ENCODE results near the gene RAPGEF2.
"Not testable (repeated sequence)": the region's sequence is repeated elsewhere in the genome, so short reads cannot be mapped to it uniquely, and the experiment has no call there.

The RAPGEF2 gene

DNA sequence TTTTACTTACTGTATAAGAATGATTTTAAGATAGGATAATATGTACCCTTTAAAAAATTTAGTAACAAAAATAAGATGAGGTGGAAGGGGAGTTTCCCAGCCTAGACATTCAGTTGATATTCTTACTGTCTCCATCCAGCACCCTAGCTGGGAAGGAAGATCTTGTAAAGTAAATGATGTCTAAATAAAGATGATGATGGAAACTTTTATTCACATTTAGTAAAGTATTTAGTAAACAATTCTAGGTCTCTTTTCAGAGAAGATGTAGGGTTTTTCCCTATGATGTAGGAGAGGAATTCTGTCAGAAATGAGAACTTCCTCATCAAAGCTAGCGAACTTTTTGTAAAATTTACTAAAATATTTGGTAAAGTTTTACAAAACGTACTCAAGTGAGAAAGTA lies 136.8 kb downstream of the RAPGEF2 start:
- DNase-seq (ENCODE audit: low read depth), result no peak

DNA sequence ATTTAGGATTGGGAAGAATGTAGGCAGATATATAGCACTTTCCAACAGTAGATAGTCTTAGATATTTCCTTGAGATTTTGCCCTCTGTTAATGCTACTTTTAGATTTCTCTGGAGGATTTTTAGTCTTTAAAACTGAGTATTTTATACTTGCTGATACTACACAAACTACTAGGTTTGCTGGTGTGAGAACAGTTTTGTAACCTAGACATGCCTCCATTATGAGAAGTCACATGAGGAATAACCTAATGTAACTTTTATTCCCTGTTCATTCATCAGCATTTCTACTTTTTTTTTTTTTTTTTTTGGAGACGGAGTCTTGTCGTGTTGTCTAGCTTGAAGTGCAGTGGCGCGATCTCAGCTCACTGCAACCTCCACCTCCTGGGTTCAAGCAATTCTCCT lies 137.2 kb downstream of the RAPGEF2 start:
- DNase-seq (ENCODE audit: low read depth), result no peak

DNA sequence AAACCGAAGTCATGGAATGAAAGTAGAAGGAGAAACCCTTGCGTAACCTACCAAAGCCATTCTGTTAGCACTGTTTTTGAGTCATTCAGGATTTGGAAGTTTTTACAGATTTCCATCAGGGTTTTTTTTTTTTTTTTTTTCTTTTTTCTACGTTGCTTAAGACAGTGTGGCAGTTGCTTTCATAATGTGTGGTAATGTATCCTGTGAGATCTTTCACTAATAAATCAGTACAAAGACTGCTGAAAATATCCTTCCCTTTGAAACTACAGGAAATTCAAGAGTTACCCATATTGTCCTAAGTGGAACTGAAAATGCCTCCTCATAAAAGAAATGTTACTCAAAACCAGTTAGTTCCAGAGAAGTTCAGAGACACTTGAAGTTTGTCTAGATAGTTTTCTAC lies 137.8 kb downstream of the RAPGEF2 start:
- DNase-seq (ENCODE audit: low read depth), result no peak

DNA sequence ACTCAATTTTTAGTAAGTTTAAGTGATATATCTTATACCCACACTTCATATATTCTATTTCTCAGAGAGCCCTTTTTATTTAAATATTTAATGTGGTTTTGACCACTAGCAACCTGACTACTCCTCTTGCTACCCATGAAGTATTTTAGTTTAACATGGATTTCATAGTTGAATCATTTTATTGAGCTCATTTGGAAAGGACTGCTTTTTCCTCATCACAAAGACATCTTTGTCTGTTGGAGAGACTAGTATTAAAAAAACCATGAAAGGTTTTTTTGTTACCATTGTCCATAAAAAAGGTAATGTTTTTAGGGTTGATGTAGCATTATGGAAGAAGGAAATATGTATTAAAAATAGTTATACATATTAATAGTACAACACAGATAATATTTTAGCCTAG lies 139.5 kb downstream of the RAPGEF2 start:
- DNase-seq (ENCODE audit: low read depth), result no peak

DNA sequence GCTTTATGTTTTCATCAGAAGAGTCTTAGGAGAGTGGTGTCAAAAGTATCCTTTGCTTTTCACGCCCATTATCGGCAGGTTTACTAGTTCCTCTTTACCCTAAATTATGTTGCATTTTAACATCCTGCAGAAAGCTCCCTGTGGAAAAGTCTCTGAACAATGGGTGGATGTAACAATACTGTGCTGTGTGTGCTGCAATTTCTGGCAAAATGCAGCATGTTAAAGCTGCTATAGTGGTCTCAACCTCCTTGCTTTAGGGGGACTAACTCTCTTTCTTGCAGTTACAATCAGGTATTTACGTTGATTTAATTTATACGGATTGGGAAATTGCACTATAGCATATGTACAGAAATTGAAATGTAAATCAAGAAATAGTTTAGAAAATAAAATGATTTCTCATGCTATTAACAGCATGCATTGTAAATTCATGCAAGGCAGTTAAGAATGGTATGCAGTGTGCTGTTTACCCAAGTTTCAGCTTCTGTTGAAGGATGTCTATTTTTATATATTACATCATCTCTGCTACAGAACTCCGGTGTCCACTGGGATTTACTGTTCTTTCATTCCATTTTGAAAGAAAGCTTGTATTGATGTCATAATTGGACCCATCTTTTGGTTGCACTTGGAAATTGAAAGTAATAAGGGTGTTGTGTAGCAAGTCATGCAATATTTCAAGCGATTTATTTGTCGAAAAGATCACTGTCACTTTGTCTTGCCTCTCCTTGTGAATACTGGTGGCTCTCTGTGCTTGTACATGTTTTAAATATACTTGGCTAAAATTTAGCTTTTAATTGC lies 145.7 kb downstream of the RAPGEF2 start:
- DNase-seq (ENCODE audit: low read depth), result no peak

DNA sequence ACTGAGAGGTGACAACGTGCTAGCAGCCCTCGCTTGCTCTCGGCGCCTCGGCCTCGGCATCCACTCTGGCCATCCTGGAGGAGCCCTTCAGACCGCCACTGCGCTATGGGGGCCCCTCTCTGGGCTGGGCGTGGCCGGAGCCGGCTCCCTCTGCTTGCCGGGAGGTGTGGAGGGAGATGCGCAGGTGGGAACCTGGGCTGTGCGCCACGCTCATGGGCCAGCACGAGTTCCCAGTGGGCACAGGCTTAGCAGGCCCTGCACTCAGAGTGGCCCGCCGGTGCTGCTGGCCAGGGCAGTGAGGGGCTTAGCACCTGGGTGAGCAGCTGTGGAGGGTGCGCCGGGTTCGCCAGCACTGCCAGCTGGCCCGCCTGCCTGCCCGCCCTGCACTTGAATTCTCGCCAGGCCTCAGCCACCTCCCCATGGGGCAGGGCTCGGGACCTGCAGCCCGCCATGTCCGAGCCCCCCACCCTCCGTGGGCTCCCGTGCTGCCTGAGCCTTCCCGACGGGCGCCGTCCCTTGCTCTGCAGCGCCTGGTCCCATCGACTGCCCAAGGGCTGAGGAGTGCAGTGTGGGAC lies 148.0 kb downstream of the RAPGEF2 start:
- no peak for DNase-seq (ENCODE audit: low read depth)

DNA sequence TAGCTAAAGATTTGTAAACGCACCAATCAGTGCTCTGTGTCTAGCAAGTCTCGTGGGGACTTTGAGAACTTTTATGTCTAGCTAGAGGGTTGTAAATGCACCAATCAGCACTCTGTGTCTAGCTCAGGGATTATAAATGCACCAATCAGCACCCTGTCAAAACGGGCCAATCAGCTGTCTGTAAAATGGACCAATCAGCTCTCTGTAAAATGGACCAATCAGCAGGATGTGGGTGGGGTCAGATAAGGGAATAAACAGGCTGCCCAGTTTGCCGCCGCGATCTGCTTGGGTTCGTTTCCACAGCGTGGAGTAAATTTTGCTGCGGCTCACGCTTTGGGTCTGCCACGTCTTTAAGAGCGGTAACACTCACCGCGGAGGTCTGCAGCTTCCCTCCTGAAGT lies 148.7 kb downstream of the RAPGEF2 start:
- not testable (repeated sequence) for DNase-seq (ENCODE audit: low read depth)

DNA sequence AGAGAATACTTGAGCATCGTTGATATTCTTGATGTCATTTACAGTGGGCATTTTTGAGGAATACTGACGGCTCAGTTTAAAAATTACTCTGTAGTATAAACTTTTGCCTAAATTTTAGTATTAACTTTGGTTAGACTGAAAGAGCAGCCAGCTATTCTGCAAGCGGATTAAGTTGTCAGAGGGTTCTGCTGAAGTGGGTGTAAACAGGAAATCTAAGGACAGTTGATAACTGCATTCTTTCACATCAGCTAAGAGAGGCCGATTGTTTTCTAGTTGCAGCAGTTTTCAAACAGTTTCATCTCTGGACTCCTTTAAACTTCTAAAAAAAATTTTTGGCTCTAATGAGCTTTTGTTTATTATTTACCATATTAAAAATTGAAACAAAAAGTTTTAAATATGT lies 149.6 kb downstream of the RAPGEF2 start:
- DNase-seq (ENCODE audit: low read depth), result no peak

DNA sequence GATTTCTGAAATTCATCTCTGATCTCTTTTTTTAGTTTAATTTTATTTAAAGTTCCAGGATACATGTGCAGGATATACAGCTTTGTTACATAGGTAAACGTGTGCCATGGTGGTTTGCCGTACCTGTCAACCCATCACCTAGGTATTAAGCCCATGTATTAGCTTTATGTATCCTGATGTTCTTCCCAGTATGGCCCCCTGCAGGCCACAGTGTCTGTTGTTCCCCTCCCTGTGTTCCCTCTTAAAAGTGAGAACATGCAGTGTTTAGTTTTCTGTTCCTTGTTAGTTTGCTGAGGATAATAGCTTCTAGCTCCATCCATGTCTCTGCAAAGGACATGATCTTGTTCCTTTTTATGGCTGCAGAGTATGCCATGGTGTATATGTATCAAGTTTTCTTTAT lies 153.2 kb downstream of the RAPGEF2 start:
- DNase-seq (ENCODE audit: low read depth), result no peak

DNA sequence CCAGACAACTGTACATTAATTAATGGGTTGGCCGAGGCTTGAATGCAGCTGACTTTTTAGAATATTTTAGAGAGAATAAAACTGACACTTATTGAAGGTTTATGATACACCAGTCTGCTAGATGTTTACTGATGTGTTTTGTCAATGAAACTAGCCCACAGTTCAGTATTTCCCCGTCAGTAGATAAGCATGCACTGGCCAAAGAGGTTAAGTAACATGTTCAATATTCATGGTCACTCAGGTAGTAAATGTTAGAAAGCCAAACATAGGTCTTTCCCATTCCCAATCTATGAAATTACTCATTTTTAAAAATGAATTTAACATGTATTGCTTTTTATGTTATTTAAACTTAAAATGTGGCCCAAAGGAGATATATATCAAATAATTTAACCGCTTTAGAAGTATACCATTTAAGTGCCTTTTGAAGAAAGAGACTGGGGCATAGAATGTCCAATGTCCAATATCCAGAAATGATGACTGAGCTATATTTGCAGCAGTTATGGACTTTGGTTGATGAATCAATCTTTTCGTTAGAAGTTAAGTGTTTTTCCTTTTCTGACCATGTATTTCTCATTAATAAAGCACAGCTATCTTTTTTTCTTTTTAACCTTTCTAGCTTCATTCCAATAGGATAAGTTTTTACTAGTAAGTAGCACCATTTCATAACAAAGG lies 156.1 kb downstream of the RAPGEF2 start:
- no peak for DNase-seq (ENCODE audit: low read depth)

DNA sequence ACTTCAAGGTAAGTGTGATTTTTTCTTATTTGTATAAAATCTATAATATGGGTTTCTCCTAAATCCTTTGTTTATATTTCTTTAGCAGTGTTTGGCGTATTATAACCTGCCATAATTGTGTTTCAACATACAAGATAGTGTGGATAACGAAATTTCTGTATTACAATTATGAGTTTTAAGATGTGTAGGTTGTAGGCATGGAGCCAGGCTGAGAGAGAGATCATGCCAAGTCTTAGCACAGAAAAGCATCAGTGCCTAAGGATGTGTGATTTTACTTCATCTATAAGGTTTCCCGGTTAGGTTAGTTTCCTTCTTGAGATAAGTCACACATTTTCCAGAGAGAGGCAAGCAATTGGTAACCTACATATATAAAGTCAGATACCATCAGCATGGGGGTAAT lies 161.2 kb downstream of the RAPGEF2 start:
- no peak for DNase-seq (ENCODE audit: low read depth)

DNA sequence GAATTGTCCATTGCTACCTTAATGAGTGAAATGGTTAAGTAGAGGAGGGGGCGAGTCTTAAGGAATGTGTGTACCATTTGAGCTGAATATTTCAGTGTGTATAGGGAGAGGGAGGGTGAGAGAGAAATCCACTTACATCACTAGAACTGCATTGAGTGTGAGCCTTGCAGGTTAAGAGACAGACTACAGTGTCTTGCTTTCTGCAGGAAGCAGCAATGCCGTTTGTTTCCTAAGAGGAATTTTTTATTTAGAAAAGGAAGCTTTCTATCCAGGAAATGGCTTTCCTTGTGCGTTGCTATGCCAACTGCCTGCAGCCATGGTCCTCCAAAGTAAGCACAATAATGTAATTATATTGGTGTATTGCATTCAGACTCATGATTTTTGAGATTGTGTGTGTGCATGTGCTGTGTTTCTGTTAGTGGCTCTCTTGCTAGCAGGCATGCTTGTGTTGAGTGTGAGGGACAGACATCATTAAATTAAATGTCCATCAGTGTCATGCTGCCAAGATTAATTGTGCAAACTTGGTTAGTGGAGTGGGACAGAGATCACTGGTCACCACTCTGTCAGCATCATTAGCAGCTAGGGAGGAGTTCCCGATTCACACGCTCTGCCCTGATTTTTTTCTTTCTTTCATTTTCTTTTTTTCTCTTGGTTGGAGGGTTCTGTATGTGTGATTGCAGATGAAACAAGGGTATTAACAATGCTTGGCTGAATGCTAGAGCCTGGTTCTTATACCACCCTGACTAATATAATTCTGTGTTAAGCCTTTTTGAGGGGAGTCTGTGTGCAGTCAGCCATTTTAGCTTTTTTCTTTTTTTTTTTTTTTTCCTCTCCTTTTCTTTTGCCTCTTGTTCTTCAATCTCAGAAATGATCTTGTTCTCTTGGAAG lies 164.3 kb downstream of the RAPGEF2 start:
- DNase-seq (ENCODE audit: low read depth), result no peak

DNA sequence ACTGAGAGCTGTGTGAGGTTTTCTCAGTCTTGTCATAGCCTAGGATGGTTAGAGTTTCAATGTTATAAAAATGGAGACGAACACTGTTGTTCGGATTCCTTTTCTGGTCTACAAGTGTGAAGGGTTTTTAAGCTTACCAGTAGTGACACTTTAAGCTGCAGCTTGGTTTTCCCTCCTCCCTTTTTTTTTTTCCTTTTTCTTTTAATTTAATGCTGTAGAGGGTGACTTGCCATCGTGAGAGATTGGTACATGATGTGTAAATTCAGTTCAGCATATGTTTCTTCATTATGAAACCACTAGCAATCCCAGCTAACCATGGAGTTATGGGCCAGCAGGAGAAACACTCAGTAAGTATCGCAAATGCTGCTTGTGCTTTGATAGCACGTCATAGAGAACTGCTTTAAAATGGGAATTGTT lies 165.0 kb downstream of the RAPGEF2 start:
- DNase-seq (ENCODE audit: low read depth), result no peak

DNA sequence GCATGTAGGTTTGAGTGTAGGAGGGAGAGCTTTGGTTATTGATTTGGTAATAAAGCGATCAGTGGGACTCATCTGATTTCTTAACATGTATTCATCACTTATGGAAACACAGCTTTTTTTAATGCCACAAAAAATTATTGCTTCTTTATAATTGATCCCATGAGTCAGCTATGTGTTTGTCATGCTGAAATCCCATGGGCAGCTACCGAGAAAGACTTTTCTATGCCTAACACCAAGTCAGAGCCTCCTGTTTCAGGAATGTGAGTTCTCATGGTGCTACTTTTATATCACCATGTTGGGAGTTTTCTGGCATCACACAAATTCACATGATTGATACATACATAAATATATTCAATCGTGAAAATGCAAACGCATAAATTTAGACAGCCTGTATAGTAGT lies 165.7 kb downstream of the RAPGEF2 start:
- DNase-seq (ENCODE audit: low read depth), result no peak

DNA sequence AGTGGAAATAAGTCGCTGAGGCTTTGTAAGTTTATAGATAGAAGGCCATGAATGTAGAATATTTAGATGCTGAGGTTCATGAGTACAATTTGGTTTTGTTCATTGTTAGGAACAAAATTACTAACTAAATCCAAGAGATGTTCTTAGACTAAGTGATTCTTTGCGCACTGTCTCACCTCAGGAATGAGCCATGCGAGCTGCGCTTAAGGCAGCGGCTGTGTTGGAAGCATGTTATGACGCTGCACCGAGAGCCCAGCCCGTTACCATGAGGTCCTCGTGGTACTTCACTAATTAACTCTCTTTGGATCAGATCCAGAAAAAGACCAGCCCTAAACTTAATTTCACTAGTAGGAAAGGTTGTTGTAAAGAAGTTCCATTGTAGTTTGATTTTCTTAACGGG lies 166.2 kb downstream of the RAPGEF2 start:
- no peak for DNase-seq (ENCODE audit: low read depth)

DNA sequence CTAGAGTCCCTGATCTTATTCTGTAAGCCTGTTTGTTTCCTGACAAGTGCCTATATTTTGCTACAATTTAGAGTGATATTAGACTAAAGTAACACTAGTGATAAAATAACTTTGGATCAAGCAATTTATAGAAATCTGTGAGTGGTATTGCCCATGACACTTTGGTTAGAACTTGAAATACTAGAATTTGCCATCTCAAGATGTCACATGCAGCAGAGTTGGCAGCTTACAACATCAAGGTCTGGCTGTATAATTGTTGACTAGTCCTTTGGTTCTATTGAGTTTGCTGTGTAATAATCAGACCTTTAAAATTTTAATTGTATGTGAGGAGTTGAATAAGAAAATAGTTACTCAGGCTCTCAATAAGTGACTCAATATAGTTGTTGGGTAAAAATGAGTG lies 167.1 kb downstream of the RAPGEF2 start:
- no peak for DNase-seq (ENCODE audit: low read depth)

DNA sequence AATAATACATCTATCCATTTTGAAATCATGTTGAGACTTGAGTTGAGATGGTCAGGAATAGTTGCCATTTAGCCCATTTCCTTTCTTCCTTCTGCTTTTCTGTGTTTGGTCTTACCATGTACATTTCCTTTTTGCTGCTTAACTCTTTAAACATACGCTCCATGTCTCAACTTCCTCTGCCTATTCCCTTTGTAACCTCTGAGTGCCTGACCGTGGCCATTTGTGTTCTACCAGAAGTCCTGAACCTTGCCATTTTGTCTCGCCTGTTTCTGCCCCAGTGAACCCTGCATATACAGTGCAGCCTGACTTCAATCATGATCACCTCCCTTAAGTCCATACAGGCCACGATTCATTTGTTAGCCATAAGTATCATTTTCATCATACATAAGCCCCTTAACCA lies 169.0 kb downstream of the RAPGEF2 start:
- DNase-seq (ENCODE audit: low read depth), result no peak

DNA sequence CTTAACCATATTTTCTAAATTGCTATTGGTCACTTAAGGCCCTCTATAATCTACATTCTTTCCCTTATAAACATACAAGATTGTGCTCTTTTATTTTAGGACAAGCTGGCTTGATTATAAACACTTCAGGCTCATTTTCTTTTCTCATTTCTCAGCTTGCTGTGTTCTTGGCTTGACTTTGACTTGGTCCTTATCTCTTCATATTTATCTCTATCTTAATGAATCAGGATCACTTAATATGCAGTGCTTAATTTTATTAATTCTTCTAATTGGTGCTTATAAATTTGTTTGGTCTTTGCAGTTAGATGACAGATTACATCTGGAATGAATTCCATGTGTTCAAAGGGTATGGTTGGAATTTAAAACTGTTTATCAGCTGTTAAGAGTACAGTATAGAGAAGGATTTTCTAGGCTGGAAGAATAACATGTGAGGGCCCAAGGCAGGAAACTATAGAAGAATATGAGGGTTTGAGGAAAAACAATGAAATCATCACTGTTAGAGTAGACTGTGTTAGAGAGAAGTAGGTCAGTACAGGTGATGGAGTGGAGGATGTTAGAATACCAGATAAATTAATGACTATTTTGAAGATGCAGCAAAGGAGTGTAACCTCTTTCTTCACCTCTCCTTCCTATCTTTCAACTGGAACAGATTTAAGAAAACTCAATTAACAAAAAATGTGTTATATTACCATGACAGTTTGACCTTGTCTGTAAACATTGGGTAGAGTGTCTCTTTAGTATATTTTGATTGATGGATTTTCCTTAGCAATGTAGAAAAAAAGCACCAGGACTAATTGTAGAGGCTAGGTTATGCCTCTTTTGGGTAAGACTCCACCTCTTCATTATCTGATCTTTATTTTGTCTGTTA lies 169.6 kb downstream of the RAPGEF2 start:
- no peak for DNase-seq (ENCODE audit: low read depth)

DNA sequence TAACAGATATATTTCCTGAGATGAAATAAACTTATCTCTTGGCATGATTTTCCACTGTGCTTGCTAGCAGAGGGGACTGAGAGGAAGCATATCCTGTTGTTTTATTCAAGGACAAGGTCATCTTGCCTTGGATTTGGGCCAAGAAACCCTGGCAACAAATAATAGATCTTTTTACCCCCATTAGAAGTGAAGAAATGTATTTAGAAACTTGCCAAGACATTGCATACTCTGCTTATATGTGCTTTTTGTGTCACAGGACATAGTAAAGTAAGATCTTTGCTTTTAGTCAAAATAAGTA lies 170.2 kb downstream of the RAPGEF2 start:
- DNase-seq (ENCODE audit: low read depth), result no peak

DNA sequence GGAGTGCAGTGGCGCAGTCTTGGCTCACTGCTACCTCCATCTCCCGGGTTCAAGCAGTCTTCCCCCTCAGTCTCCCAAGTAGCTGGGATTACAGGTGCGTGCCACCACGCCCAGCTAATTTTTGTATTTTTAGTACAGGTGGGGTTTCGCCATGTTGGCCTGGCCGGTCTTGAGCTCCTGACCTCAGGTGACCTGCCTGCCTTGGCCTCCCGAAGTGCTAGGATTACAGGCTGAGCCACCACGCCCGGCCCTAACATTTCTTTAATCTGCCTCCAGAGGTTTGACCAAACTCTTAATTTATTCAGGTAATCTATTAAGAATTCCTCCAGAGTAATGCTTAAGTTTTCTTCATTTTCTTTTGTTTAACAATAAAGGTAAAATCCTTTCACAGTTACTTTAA lies 171.0 kb downstream of the RAPGEF2 start:
- DNase-seq (ENCODE audit: low read depth), result no peak

DNA sequence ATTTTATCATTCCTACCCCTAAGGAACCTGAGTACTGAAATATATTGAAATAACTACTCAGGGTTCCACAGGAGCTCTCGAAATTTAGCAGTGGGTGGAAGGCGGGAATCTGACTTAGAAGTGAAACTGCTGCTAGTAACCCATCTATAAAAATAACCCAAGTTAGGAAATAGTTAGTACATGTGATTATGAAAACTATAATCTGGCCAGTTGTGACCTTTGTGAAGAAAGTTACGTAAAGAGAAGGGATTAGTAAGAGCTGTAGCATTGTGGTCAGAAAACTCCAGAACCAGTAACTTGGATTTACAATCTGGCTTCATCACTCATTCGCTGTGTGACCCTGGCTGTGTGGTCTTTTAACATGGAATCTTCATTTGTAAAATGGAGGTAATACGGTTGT lies 175.5 kb downstream of the RAPGEF2 start:
- no peak for DNase-seq (ENCODE audit: low read depth)

DNA sequence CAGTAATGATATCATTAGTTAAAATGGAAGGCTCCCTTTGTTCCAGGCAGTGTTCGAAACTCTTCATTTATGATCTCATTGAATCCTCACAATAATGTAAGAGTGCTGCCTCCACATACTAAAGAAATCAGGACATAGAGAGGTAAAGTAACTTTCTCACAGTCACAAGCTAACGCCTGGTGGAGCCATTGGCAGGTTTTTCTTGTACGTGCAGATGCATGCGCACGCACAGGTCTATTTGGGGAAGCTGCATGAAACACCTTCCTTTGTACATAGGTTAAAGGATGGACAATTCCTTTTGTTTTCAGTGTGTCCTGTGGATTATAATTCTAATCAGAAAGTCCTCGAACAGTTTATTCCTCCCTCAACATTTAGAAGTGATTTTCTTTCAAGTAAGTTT lies 176.2 kb downstream of the RAPGEF2 start:
- no peak for DNase-seq (ENCODE audit: low read depth)
